GM19328 (cell line): ENCODE data around the gene ZNF438.
"Not testable (repeated sequence)": the region's sequence is repeated elsewhere in the genome, so short reads cannot be mapped to it uniquely, and the experiment has no call there.

Source experiments
- ATAC-seq: cut with Tn5 transposase; IDR thresholded peaks from one replicate; pipeline ENCODE4 v1.9.1; 2021; ENCODE audit warnings: mild to moderate bottlenecking, moderate library complexity; ENCODE audit not compliant: unreplicated experiment

ZNF438 gene

GRCh38 chr10:30812018-30812851 is 219.4 kb downstream of the ZNF438 start:
- ATAC-seq = no peak

- no peak for ATAC-seq
Measured at GRCh38 chr10:30811276-30812017, 220.2 kb downstream of the ZNF438 start.

DNA sequence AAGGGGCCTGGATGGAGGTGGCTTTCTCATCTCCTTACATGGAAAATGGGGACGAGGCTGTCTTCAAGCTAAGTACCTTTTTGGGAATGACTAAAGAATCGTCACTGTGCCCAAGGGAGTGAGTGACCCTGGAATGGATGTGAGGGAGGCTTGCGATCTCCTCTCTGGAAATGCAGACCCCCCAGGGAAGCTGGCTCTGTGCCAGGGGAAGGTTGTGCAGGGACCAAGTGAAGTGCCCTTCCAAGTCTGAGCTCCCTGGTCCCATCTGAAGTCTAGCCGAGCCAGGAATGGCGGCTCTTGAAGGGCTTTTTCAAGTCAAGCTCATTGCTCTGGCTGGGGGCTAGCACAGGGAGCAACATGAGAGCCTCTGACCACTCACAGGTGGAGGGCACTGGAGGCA is 221.2 kb downstream of the ZNF438 start:
- no peak for ATAC-seq

GRCh38 chr10:30806850-30807249 is 224.8 kb downstream of the ZNF438 start:
- no peak for ATAC-seq

DNA sequence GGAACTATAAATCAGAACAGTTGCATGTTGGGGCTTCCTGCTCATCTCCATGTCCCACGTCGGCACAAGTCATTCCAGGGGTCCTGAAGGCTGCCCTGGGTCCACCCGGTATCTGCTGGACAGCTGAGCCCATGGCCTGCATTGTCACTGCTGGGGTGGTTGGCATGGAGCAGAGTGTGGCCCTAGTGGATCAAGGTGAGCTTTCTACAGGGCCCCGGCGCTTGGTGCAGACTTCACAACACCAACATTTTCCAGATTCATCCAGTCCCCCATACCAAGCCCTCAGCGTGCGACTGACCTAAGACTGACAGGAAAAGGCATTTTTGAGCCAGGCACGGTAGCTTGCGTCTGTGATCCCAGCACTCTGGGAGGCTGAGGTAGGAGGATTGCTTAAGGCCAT is 226.6 kb downstream of the ZNF438 start:
- no peak for ATAC-seq

DNA sequence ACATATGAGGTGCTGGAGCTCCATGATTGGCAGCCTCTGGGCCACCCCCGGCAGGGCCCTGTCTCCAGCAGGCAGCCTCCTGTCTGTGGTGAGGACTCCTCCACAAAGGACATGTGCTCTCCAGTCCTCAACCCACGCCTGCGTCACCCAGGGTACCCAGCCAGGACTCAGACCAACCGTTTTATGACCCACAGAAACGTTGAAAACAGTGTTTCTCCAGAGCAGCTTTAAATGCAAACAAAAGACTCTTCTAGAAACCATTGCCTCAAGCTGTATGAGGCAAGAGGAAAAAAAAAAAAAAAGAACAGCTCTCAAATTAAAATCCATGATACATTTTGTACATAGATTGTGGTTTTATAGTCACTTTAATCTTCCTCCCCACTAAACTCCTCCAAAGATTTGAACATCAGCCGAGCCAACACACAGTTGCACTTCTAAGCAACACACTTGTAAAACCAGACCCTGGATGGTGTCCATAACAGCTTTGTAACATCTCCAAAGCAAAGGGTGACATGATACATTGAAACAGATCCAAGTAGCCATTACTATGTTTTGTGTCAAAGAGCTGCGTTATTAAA is 227.1 kb downstream of the ZNF438 start:
- no peak for ATAC-seq

DNA sequence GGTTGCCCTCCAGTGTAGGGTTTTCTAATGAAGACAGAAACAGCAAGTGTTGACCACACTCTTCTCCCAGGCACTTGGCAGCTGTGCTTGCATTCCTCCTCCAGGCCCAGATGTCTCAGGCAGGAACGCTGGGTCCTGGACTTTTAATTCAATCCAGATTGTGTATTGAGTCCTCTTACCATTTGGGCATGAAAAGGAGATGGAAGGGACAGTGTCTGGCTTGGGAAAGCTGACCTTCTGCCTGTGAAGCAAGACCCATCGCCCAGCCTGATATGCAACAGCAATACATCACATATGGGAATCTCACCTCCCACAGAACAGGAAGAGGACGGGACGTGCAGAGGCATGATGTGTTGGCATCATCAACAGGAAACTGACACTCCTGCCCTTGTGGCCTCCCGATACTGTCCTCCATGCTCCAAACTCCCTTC is 227.8 kb downstream of the ZNF438 start:
- ATAC-seq = no peak

DNA sequence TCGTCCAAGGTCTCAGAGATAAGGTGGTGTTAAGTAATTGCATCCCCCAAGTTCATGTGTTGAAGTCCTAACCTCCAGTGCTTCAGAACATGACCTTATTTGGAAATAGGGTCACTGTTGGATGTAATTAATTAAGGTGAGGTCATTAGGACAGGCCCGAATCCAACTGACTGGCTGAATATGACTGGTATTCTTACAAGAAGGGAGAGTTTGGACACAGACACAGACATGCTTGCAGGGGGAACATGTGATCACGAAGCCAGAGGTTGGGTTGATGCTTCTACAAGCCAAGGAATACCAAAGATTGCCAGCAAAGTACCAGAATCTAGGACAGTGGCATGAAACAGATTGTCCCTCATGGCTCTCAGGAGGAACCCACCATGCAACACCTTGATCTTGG is 228.6 kb downstream of the ZNF438 start:
- no peak for ATAC-seq

GRCh38 chr10:30800368-30800767 is 231.3 kb downstream of the ZNF438 start:
- ATAC-seq = no peak

DNA sequence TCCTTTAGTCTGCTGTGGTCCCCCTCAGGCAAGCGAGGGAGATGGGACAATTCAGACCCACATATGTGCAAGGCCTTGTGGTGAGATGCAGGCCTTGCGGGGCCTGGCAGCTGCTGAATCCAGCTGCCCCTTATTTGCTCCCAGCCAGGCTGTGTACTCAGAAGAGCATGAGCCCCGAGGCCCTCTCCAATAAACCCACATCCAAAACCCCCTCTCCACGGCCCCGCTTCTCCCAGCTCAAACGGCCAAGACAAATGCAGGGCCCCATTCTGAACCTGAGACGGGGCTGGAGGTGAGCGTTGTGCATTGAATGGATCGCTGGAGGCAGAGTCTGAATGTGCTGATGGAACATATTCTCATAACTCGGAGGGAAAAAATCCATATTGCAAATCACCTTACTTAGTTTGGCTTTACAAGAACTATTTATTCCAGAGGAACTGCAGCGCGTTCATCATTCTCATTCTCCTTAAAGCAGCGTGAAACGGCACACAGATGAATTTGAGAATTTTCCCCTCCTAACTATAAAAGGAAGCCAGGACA is 232.9 kb downstream of the ZNF438 start:
- no peak for ATAC-seq

- not testable (repeated sequence) for ATAC-seq
Measured at GRCh38 chr10:30795024-30795423, 236.6 kb downstream of the ZNF438 start.
